BJ (cell line): ENCODE results near the gene GUCY2C. TPM values are rescaled to one million over a fixed set of nuclear protein-coding genes. Genes with fewer than 3 reads are reported as not detected.

ENCODE experiments used
- CTCF ChIA-PET: fragments of 350-600 bp; formaldehyde crosslinking; extraction: SDS; loops from one replicate; lab custom pipeline; 2021; ENCODE audit warnings: antibody characterized with exemption, inconsistent platforms; lab: Yijun Ruan, JAX
- POLR2A ChIA-PET: fragments of 300-600 bp; sonication (Branson Sonifier 250); formaldehyde crosslinking; extraction: SDS; loops from one replicate; lab custom pipeline; 2021; ENCODE audit warnings: antibody characterized with exemption; lab: Charles Lee
- DNase-seq: peaks from one replicate; pipeline ENCODE4 v3.0.0-alpha.2; 2011; ENCODE audit warnings: low read depth
- H3K27me3 ChIP-seq: 2 replicates; pipeline ENCODE4 v1.6.0; 2011; ENCODE audit warnings: low read length; ENCODE audit not compliant: control insufficient read depth, insufficient read depth
- H3K36me3 ChIP-seq: 2 replicates; pipeline ENCODE4 v1.5.1; 2011; ENCODE audit warnings: low read length; ENCODE audit not compliant: control insufficient read depth, insufficient read depth
- H3K4me3 ChIP-seq: 2 replicates; pipeline ENCODE4 v1.5.1; 2011; ENCODE audit warnings: low read depth, mild to moderate bottlenecking, control low read depth, low read length
- CTCF ChIP-seq: IDR thresholded peaks from 2 replicates; pipeline ENCODE4 v1.5.1; 2011; ENCODE audit warnings: low read depth, mild to moderate bottlenecking, control low read depth, inconsistent platforms, low read length, moderate library complexity; ENCODE audit not compliant: insufficient read depth
- polyA plus RNA-seq: library from polyadenylated mRNA; depleted of rRNA; stranded (reverse); fragments of >200 nt; gene quantifications from 2 replicates; pipeline ENCODE4 v1.2.3, GENCODE V29; 2011

GUCY2C gene
- polyA plus RNA-seq, 1 experiment = not detected

- H3K36me3 ChIP-seq = no peaks in the 10 kb centered on the region
- ChIA-PET POLR2A (no interaction called here), CTCF (interaction anchor here (1.3 kb wide), 1 partner anchor 794 kb away, joined by 3 read pairs; no protein-coding TSS in a partner anchor)
- H3K4me3 ChIP-seq = no peak overlapping the region
- no peak for DNase-seq
- H3K27me3 ChIP-seq = no peaks in the 10 kb centered on the region
- no peak for TF ChIP-seq CTCF
Measured at GRCh38 chr12:14729586-14729985, 33.2 kb upstream of the GUCY2C start.

DNA sequence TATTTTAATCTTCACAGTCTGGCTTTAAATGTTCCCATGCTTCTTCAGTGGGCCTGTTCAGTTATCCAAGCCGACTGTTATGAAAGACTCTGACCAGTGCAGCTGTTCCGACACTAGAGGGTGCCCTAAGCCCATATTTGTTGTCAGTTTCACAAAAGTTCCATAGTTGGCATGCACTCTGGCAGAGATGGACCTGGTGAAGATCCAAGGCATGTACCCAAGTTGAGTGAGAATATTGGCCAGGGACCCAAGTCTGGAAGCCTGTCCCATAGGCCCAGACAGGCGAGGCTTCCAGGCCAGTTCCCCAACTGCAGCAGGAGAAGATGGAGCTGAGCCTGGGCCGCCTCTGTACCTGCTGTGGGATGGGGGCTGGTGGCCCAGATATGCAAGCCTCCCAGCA is 27.4 kb upstream of the GUCY2C start:
- ChIA-PET CTCF (interaction anchor here (0.8 to 3.4 kb wide), 18 partner anchors 9 to 804 kb away, joined by 3 to 30 read pairs (median 3); partner anchors contain the start of gene RERG), POLR2A (no interaction called here)
- H3K4me3 ChIP-seq = no peak overlapping the region
- peak; percentile 75 for TF ChIP-seq CTCF
- no peaks in the 10 kb centered on the region for H3K36me3 ChIP-seq
- H3K27me3 ChIP-seq = no peaks in the 10 kb centered on the region; the same call in 1 of the 2 replicates
- DNase-seq = no peak

- H3K36me3 ChIP-seq = no peaks in the 10 kb centered on the region
- H3K4me3 ChIP-seq = no peak overlapping the region
- TF ChIP-seq CTCF = peak; percentile 63
- CTCF ChIA-PET = interaction anchor here (0.6 to 1.4 kb wide), 8 partner anchors 87 to 555 kb away, joined by 3 to 17 read pairs (median 3); partner anchors contain the start of gene RERG
- DNase-seq = no peak
- H3K27me3 ChIP-seq = no peaks in the 10 kb centered on the region; the same call in 1 of the 2 replicates
- POLR2A ChIA-PET = no interaction called here
Measured at GRCh38 chr12:14716848-14717444, 20.5 kb upstream of the GUCY2C start.

- TF ChIP-seq CTCF = no peak
- Histone ChIP-seq H3K27me3 (peaks cover 2% of the 10 kb centered on the region; the same call in 1 of the 2 replicates), H3K36me3 (no peaks in the 10 kb centered on the region), H3K4me3 (no peak overlapping the region)
- ChIA-PET POLR2A (no interaction called here), CTCF (interaction anchor here (0.9 kb wide), 1 partner anchor 476 kb away, joined by 3 read pairs; no protein-coding TSS in a partner anchor)
- no peak for DNase-seq
Measured at GRCh38 chr12:14714437-14714836, 18.0 kb upstream of the GUCY2C start.

DNA sequence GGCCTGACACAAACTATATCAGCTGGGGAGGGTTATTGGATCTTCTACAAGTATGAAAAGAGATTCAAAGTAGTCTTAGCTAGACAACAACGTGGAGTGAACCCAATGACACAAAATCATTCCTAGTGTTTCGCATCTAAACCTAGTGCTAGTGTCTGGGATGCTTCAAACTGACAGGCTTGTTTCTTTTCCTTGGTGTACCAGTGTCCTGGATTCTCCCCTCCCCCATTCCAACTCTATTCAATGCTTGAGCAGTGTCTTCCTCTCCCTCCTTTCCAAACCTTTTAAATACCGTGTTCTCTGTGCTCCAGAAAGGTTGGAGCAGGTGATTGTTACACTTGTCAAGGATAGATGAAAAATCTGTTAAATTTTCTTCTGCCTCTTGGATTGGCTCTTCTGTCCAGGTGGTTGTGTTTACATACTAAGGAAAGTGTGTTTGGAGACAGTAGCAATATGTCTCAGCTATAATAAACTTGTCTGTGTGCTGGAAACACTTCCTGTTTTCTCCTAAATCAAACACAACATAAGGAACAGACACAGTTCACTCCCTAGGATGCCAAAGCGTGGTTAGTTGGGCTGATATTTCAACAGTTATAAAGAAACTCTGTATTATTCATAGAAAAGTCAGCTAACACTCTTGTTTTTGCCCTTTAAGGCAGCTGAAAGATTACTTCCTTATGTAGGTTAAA is 14.4 kb upstream of the GUCY2C start:
- no peaks in the 10 kb centered on the region for H3K36me3 ChIP-seq
- POLR2A ChIA-PET = no interaction called here

More for the DNA sequence above, 14.4 kb upstream of the GUCY2C start:
- Histone ChIP-seq H3K27me3 (peaks cover 2% of the 10 kb centered on the region; the same call in 1 of the 2 replicates), H3K4me3 (no peak overlapping the region)
- CTCF ChIA-PET = interaction anchor here (1.0 kb wide), 2 partner anchors 13 to 473 kb away, joined by 3 to 6 read pairs; no protein-coding TSS in a partner anchor
- no peak for TF ChIP-seq CTCF
- DNase-seq = no peak
